ENCODE results near the gene NEXN.
A peak's percentile ranks its signal among the peaks of the same experiment; 100 is the strongest.

Gene NEXN

DNA sequence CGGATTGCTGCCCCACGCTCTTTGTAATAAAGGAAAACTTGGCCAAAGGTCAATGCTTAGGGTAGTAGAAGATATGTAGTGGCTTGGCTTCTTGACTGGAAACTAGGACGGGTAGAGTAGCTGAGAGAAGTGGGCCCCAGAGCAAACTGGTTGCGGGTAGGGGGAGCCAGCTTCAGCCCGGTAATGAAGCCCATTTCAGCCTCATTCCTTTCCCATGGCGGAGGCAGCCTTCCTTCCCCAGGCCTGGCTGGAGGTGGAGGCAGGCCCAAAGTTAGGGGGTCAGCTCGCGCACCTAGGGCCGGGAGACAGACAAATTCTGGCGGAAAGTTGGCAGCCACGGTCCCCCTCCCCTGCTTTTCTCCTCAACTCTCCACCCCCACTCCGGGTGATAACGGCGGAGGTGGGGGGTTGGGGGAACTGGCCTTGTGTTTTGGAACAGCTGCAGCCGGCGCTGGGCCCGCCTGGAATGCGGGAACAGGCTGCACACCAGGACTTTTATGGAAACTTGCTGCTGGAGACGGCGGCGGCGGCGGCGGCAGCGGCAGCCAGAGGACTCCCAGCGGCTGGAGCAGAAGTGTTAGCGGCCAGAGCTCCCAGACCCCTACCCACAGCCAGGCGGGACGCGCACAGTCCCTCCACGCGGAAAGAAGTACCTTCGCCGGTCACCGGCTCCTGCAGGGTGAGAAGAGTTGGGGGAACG lies at the start of gene NEXN:
Gene NEXN, plus strand, starts transcription at position 544 of the 700 bp plus-strand sequence. CDS start 27,483 bp downstream, outside the sequence.
- no peak for DNase-seq

DNA sequence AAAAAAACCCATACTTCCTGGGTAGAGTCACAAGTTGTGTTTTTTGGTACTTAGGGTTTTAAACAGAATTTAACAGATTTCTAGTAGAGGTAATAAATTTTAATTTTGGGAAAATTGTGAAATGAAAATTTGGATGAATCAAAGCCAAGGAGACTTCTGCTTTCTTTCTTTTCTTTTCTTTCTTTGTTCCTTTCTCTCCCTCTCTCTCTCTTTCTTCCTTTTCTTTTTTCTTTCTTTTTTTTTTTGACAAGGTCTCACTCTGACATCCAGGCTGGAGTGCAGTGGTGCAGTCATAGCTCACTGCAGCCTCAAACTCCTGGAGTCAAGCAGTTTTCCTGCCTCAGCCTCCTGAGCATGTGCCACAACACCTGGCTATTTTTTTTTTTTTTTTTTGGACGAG lies 46.9 kb upstream of the NEXN start:
- no peak for DNase-seq

DNA sequence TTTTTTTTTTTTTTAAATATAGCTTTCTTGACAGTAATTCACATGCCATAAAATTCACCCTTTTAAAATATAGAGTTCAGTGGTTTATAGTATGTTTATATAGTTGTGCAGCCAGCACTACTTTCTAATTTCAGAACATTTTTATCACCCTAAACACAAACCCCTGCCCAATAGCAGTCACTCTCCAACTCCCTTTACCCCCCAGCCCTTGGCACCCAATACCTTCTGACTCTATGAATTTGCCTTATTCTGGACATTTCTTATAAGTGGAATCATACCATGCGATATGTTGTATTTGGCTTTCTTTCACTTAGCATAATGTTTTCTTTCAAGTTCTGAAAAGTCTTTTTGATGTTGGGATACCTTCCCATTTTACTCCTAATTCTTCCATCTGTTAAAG lies 42.5 kb upstream of the NEXN start:
- DNase-seq = no peak

DNA sequence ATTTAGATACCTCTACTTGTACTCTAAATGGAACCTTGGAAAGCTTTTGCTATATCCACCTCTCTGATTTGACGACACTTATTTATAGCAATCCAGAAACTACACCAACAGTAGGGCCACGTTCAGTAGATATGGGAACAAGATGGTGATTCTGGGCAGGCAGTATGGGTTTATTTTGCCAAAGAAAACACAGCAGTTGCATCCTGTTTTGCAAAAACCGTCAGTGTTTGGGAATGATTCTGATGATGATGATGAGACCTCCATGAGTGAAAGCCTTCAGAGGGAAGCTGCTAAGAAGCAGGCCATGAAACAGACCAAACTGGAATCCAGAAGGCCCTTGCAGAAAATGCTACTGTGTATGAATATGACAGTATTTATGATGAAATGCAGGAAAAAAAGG lies 41.5 kb upstream of the NEXN start:
- no peak for DNase-seq

DNA sequence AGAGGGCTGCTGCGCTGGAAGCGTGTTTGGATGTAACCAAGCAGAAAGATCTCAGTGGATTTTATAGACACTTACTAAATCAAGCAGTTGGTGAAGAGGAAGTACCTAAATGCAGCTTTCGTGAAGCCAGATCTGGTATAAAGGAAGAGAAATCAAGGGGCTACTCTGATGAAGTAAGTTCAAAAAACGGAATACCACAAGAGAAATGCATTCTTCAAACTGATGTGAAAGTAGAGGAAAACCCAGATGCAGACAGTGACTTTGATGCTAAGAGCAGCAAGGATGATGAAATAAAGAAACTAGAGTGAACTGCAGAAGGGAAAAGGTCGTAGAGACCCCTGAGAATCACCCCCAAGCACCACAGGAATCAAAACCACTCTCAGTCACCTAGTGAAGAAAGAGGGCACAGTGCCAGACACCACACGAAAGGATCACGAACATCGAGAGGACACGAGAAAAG lies 40.8 kb upstream of the NEXN start:
- no peak for DNase-seq

DNA sequence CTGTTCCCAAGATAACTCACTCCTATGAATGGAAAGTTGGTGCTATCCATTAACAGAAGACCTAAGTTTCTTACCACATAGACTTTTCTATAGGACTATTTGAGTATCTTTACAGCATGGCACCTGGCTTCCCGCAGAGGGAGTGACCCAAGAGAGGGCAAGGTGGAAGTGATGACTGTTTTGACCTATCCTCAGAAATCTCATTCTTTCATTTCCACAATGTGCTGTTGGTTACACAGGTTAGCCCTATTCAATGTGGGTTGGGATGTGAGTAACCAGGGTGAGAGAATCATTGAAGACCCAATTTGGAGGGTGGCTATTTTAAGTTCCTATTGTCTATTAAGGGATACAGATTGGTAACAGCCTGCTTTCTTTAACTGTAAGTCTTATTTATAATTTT lies 38.3 kb upstream of the NEXN start:
- DNase-seq = no peak

DNA sequence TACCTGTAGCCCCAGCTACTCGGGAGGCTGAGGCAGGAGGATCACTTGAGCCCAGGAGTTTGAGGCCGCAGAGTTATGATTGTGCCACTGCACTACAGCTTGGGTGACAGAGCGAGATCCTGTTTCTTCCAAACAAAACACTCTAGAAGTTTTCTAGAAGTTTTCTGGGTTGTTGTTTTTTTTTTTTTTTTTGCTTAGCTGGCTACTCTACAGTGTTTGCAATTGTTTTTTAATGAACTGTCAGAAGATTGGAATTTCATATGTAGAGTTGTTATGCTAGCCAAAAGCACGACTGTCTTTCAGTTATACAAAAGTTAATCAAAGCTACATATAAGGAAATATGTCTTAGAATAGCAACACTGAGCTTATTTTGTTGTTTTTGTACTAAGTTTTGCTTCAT lies 30.9 kb upstream of the NEXN start:
- no peak for DNase-seq

DNA sequence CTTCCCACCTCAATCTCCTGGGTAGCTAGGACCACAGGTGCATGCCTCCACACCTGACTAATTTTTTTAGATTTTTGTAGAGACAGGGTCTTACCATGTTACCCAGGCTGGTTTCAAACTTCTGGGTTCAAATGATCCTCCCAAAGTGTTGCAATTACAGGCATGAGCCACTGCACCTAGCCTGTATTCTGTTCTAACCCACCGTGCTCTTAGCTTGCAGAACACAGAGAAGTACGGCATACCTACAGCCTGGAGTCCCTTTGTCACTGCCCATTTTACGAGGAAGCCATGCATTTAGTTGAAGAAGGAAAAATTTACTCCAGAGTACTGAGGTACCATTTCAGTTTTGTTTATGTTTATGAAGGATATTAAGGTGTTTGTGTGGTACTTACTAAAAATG lies 29.7 kb upstream of the NEXN start:
- no peak for DNase-seq

DNA sequence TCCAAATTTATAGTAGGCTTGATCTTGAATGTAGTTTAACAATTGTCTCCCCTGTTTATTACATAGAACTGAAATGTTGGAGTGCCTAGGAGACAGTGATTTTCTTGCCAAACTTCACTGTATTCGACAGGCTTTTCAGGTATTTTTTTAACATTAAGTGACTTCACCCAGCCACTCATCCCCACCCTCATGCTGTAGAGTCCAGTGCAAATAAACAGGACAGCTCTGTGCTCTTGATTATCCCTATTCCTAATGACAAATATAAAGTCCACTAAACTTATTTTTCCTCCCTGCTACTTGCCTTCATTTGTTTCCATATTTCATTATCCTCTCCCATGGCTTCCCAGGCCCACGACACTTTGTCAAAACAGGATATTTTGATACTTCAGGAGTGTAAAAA lies 29.2 kb upstream of the NEXN start:
- no peak for DNase-seq

DNA sequence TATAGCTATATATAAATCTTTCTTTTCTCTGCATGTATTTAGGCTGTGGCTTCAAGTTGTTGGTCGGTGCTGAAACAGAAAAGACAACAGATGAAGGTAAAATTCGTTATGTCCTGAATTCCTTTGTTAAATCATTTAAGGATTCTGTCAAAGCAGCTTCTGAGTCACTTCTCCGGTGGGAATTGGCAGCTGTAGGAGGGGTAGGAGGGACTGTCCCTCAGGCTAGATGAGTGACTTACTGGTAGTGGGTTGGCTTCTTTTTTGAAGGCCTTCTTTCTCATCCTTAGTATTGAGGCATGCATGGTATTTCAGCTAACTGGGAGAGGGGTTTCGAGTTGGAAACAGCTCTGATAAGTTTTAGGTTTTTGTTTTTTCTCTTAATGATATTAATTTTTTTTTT lies 22.1 kb upstream of the NEXN start:
- no peak for DNase-seq

DNA sequence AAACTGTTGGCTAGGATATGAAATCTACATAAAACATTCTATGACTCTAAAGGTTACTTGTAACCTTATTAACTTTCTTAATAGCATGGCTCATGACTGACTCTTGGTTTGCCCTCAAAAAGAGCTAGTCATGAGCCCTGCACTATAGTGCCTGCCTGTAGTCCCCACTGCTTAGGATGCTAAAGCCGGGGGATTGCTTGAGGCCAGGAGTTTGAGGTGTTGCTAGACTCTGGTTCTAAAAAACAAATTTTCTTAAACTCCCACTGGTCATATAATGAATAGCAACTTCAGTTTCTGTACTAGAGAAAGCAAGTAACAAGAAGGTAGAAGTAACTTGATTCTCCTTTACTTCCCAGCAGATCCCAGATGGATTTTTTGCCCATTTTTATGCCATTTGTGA lies 15.8 kb upstream of the NEXN start:
- DNase-seq = no peak

DNA sequence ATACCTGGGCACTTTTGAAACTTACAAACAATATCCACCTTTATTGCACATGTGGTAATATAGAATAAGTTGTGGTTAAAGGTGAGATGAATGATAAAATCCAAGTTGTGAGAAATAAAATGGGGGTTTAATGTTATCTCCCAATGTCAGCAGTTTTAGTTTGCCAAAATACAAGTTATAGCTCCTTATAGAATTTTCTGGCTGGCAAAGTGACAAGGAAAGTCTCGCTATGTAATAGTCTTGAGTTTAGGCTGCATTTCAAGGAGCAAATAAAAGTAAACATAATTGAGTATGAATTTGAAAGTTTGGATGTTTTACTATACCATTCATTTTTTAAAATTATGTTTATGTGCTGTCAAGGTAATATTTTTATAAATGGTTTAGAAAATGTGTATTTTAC lies 15.0 kb upstream of the NEXN start:
- DNase-seq = no peak

DNA sequence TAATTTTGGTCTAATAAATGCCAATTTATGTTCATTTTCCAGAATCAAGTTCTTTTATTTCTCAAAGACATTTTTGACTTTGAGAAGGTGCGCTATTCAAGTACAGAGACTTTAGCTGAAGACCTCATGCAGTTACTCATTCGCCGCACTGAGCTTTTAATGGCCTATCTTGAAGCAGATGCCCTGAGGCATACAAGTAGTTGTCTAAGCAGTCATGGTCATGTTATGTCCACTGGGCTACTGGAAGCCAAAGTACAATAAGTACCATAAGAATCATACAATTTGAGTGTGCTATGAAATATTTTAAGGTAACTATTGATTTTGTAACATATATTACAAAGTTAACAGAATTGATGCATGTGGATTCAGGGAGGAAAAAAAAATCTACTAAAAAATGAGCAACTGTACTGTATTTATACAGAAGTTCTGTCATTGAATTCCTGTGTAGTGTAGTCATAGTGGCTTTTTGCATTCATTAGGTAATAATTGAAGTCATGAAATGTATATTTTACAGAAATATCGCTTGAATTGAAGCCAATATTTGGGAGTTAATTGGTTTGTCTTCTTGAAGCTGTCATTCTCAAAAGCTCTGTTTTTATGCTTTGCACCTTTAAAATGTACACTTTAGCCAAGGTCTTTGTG lies 13.5 kb upstream of the NEXN start:
- no peak for DNase-seq

DNA sequence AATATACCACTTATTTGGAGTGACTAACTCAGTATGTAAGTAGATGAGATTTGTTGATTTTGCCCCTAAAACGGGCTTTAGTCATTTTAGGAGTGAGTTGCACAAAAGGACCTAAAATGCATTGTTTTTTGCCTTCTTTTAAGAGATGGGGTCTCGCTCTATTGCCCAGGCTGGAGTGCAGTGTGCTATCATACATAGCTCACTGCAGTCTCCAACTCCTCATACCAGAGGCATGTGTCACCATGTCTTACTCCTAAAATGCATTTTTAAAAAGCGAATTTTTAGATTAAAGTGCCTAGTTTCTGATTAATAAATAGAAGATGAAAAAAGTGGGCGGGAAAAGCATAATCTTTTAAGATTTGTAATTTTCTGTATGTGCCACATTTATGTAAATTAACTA lies 11.5 kb upstream of the NEXN start:
- no peak for DNase-seq

DNA sequence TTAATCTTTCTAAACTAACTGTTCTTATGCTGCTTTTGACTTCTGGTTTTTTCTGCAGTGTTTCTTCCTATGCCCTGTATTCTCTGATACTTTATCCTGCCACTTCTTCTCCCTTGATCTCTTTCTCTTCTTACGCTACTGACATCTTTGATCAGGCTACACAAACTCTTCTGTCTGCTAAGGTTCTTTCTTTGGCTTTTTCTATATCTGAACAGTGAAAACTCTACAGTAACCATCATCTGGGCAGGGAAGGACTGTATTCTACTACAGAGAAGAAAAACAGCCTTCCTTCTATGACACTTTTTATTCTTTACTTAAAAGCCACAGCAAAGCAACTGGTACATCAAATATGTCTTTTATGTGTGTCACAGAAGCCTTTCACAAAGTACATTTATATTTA lies 7.4 kb upstream of the NEXN start:
- DNase-seq = no peak

DNA sequence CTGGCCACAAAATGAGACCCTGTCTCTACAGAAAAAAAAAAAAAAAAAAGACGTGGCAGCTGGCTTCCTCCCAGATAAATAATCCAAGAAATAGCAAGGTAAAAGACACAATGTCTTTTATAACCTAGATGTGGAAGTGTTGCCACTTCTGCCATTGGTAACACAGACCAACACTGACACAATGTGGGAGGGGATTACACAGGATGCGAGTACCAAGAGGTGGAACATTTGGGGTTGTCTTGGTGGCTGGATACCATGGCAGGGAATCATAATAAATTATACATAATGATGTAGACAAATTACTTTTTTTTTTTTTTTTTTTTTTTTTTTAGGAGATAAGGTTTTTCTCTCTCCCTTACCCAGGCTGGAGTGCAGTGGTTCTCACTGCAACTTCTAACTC lies 6.0 kb upstream of the NEXN start:
- no peak for DNase-seq

DNA sequence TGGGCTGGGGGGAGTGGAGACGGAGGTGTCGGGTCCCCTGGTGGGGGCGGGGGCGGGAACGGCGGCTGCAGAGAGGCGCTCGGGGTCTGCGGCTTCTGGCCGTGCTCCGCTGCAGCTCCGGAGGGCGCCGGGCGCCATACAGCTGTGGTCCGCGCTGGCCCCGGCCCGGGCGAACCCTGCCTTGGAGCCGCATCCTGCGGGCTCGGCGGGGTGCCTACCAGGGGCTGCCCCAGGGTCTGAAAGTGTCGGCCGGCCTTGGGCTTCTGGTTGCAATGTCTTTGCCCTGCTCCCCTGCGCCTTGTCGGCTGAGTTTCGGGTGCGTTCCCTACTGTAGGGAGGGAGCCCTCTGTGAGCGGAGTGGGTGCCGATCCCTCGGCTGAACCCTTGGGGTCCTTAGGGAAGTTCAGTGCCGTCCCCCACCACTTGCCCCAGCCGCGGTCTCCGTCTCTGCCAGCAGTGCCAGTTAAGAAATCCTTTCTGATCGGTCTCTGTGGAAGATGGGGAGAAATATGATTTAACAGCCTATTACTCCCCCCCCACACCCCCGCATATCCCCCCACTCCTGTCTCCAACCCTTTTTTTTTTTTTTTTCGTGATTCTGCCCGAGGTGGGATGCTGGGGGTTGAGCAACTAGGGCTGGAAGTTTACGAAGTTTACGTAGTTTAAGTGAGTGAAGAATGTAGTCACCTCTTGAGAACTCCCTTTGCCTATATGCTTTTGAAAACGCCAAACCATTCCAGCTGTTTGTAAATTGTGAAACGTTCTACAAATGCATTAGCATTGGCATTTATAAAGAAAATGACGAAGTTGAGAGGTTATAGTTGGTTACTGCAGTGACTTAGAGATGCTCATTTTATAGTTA lies 588 bp downstream of the NEXN start:
- peak; percentile 21 for DNase-seq

DNA sequence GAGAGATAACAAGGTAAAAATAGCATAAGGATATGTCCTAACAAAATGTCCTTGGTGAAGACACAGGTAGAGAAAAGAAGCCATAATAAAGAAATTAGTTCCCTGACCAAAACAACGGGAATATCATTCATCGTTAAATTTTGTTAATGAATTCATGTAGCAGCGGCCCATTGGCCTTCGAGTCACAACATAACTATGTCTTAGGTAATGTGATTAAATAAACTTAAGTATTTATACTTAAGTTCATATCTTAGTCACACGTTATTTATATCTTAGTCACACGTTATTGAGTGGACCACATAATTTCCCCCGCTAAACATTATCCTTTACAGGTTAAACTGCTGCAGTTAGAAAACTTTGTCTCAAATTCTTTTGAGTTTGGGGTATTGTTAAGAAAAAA lies 1.2 kb downstream of the NEXN start:
- DNase-seq = no peak

DNA sequence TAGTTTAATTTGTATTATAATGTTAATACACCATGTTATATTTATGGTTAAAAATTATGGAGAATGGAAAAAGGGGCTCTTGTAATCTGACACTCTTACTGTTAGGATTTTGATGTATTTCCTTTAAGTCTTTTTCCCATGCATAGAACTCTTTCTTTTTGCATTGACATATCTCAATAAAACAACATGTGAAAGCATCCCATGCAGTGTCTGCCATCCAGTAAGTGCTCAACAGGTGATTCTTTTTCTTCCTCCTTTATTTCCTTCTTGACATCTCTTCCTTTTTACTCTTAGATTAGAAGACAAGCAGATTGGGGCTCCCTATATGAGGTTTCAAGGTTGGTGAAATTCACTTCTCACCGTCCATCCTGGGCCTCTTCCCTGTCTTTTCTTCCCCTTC lies 2.8 kb downstream of the NEXN start:
- no peak for DNase-seq

DNA sequence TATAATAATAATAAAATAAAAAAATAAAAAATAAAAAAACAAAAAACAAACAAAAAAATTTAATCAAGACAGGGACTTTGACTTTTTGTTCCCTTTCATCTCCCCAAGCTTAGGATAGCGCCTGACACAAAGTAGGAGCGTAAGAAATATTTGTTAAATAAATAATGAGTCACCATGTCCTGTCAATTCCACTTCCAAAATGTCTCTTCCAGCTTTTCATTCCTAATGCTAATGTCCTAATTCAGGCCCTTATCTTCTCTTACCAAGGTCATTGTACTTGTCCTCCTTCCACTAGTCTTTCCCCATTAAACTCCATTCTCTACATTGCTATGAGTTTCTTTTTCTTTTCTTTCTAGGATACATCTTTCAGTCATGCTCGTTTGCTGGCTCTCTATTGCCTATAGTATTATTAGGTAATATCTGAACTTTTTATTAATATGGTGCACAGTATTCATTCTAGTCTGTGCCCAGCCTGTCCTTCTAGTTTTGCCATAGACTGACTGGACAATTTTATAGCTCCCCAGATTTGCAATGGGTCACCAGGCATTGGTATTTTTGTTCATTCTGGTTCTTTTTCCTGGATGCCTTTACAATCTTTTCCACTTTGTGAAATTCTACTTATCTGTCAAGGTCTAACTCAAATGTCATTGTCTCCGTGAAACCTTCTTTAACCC lies 11.4 kb downstream of the NEXN start:
- no peak for DNase-seq

DNA sequence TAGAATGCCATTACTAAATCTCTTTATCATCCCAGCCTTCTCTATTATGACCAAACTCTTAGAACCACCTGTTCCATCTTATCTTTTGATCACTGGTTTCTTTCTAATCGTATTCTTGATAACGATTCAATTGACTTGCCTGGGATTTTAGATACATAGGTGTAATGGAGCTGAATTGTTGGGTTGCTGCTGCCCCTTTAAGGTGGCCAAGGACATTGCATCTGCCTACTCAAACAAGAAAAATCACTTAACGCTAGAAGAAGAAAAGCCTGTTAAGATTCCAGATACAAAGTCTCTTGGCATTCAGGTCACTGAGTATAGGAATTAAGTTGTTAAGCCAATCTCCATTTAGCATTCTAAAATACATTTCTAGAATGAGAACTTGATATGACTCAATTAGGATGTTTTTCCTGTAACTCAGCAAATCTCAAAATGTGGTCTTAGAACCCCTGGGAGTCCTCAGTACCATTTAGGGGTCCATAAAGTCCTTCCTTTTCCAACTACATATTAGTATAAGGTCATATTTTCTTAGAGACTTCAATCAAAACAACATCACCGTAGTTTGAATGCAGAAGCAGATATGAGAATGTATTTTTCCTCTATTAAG lies 12.4 kb downstream of the NEXN start:
- no peak for DNase-seq

DNA sequence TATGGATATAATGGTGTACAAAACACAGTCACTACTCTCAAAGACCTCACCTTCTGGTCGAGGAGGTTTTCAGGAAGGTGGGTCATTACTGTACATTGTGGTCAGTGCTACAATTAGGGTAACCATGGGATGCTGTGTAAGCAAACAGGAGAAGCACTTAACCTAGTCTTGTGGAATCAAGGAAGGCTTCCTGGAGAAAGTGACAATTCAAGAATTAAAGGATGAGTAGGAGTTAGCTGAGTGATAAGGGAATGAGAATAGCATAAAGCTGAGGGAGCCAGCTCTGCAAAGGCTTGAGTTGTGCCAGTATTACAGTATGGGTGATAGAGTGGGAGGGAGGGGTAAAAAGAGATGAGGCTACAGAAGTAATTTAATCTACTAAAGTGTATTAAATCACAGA lies 17.2 kb downstream of the NEXN start:
- no peak for DNase-seq

DNA sequence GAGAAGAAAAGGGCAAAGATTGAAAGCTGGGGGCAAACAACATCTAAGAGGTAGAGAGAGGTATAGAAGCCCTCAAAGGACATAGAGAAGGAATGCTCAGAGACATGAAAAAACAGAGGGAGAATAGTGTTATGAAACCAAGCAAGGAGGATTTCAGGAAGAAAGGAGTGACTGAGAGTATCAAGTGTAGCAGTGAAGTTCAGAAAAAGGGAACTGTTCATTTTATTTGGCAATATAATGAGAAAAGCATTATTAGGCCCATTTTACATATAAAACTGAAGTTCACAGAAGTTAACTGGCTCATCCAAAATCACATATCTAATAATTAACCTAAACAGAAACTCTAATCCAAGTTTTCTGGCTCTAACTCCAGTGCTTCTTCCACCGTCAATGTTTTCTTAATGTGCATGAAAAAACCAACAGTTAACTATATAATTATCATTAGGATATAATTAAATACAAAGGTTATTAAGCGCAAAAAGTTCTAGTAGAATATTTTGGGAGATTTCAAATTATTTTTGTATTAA lies 17.7 kb downstream of the NEXN start:
- DNase-seq = no peak
